Femur (tissue), 1 donor: Measurements from ENCODE around the gene KCNH2.

Experiments
- DNase-seq: peaks from one replicate; pipeline ENCODE4 v3.0.0-alpha.2; 2017

The KCNH2 gene

DNA sequence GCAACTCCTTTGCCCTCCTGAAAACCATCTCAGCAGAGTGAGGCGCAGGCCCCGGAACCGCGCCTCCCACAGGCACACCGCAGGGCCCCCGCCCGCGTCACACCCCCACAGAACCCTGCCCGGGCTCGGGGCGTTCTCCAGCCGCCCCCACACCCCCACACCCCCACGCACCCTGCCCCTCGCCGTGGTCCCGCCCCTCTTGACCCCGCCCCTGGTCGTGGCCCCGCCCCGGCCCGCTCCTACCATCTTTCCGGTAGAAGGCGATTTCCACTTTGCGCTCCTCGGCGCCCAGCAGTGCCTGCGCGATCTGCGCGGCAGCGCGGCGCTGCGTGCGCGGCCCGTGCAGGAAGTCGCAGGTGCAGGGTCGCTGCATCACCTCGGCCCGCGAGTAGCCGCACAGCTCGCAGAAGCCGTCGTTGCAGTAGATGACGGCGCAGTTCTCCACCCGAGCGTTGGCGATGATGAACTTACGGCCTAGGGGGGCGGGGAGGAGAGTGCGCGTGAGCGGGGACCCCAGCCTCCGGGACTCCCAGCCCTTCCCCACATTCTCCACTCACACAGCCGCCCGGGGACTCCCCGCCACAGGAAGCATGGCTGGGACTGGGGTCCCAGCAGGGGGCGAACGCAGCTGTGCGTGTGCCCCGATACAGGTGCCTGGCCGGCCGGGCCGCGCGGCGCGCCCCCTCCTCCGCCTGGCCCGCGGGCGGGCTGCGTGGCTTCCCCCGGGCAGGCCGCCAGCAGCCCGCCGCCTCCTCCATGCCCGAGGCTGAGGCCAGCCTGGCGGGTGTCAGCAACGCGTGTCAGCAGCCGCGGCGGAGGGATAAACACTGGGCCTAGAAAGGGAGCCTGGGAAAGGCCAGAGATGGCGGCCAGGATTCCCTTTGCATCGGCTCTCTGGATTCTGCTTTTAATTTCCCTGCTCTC lies 3.4 kb downstream of the KCNH2 start:
- no peak for DNase-seq

DNA sequence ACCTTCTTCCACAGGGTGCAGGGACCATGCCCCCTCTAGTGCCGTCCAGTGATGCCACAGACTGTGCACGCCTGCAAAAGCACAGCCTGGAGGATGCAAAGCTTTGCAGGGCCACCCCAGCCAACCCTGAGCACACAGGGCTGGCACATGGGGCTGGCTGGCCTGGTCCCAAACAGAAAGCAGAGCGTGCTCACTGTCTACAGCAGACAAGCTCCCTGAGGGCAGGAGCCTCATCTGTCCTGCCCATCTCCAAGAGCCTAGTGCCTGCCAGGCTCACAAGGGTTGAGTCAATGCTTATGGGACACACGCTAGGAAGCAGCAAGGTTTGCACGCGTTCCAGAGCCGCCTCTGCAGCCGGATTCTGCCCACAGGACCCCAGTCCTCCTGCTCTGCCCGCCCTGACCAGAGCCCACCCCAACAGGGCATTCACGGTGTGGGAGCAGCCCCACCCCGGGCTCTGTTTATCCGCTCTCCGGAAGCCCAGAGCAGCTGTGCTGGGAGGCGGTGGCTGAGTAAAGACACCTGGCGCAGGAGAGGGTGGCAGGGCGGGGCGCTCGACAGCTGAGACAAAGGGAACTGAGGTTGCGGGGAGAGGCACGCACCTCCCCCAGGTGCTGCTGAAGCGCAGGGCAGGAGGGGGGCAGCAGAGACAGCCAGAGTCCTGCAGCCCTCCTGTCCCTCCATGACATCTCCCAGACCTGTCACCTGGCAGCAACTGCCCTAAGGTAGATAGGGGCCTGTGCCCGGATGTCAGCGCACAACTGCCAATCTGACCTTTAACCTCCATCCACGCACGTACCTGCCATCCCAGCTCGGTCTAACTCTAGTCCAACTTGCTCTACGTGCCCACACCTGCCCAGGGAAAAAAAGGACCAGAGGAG lies 4.3 kb downstream of the KCNH2 start:
- DNase-seq = no peak

DNA sequence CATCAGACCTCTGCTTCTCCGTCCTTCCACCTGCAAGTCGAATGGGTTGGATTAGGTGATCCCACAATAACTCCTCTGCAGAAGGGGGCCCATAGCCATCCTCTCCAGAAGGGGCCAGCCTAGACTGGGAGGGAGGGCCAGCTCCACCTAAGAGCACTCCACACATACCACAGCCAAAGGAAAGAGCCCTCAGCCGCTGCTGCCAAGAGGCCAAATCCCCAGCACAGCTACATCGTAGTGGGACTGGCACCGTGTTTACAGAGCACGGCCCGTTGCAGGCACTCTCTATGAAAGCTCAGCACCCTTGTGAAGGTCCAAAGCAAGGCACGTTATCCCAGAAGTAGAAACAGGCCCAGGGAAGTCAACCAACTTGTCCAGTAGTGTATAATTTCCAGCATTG lies 5.4 kb downstream of the KCNH2 start:
- DNase-seq = no peak

DNA sequence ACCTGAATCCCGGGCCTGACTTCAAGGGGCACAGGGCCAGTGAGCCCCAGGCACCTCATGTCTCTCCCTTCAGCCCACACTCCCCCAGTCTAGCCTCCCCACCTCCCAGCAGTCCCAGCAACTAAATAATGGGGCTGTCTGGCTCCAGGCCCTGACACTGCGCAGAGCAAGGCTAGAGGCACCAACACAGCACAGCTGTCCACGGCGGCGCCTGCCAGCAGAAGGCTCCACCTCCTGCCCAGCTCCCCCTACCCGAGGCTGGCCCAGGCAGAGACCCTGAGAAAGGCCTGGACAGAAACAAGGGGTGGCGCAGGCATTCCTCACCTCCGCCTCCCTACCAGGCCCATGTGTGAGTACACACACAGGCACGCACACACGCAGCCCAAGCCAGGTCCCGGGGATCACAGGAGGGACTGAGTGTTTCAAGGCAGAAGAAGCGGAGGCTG lies 6.1 kb downstream of the KCNH2 start:
- DNase-seq = peak; percentile 75

DNA sequence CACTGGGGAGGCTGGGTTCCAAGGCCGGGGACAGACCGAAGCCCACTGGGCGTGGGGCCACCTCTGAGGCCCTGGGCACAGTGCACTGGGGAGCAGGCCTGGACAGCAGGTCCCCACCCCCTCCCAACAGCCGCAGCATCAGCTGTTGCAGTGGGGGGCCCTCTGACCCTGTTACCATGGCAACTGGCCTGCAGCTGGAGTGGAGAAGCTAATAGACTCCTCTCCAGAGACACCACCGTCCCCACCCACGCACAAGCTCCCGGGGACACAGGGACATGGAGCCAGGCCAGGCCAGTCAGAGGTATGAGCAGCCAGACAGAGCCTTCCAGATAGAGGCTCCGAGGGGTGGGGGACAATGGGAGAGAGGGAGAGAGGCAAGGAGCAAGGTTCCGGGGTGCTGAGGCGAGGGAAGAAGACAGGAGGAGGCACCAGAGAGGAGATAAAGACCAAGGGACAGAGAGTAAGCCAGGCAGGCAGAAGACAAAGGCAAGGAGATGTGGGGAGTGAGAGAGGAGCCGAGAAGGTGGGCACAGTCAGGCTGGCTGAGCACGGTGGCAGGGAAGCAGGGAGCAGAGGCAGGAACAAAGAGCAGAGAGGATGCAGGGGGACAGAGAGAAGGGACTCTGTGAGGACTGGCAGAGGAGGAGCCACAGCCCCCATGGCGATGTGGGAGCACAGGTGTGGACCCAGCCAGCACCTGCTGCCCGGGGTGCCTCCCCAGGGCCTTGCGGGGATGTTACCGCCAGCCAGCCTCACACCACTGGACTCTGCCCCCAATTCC lies 6.7 kb downstream of the KCNH2 start:
- DNase-seq = peak; percentile 74

DNA sequence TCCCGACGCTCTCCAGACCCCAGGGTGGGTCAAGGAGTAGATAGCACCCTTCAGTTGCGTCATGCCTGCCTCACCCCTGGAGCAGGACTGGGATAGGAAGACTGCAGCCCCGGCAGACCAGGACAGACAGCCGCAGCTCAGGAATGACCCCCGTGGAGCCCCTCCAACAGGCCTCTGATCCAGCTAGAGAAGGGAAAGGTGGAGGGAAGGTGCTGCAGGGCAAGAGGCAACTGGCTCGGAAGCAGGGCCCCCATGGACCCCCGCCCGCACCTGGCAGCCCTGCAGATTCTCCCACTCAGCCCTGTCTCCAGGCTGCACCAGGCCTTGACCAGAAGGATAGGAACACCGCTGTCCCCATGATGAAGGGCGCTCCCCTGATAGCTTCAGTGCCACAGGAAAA lies 7.7 kb downstream of the KCNH2 start:
- no peak for DNase-seq

DNA sequence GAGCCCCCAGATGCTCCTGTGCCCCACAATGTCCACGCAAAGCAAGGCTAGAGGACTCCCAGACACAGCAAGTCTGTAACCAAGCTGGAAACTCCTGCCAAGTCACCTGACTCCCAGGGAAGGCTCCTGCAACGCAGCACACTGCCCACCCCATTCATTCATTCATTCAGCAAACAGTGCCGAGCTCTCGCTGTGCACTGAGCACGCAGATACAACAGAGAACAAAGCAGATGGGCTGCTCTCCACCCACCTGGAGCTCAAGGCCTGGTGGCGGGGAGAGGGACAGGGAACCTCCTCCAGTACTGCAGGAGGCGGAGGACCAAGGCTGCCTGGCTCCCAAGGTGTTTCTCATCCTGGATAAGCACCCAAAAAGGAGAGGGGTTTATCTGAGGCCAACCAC lies 8.6 kb downstream of the KCNH2 start:
- DNase-seq = no peak

DNA sequence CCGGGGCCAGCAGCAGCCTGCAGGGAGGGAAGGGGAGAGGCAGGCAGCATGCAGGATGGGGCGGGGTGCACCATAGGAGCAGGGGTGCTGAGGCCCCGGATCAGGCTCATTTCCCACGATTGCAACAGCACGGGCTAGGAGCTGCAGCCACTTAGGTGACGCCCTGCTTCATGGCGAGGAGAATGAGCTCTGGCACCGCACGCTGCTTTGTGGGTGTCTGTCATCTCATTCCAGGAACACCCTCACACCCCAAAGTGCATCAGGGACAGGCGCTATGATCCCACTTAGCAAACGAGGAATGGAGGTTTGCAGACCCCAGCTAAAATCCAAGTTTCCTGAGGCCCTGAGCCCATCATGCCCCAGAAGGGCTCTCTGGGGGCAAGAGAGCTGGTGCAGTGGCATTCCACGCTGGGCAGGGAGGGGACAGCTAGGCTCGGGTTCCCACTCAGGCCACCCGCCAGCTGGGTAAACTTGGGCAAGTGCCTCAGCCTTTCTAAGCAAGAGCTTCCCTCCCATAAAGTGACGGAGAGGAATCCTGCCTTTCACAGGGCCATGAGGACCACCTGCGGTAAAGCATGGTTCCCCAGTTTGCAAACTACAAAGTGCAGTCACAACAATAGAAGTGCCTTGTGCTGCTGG lies 9.3 kb downstream of the KCNH2 start:
- no peak for DNase-seq

DNA sequence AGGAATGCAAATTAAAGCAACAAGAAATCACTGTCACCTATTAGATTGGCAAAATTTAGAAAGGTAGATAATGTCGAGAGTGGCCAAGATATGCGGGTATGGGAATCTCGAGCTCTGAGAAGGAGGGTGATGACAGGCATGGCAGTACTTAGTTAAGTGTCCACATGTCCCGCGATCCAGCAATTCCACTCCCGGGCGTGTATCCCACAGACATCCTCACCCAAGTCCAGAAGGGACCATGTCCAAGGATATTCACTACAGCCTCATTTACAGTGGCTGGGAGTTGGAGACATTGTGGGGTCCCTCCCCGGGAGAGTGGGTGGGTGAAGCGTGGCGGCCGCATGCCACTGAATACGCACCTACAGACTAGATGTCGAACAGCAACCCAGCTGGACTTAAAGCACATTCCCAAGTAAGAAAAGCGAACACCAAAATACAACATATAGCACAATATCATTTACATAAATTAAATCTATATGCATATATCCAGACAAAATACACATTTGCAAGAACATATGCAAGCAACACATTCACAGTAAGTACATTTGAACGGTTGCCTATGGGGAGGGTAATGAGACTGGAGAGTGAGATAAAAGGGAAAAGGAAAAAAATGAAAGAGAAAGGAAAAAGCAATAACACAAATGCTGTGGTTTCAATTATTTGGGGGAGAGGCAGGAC lies 9.9 kb downstream of the KCNH2 start:
- no peak for DNase-seq

DNA sequence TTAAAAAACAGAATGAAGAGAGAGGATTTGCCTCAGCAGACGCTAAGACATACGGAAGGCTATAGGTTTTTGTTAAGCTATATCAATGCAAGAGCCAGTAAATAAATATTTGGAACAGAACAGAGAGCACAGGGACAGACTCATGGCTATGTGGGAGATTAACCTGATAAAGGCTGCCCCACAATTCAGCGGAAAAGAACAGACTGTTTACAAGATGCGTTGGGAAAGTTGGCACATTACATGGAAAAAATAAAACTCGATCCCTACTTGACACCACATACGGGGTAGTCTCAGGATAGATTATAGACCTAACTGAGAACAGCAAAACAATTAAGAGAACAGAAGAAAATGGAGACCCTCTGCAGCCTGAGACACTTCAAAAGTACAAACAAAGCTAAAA lies 10.8 kb downstream of the KCNH2 start:
- no peak for DNase-seq

DNA sequence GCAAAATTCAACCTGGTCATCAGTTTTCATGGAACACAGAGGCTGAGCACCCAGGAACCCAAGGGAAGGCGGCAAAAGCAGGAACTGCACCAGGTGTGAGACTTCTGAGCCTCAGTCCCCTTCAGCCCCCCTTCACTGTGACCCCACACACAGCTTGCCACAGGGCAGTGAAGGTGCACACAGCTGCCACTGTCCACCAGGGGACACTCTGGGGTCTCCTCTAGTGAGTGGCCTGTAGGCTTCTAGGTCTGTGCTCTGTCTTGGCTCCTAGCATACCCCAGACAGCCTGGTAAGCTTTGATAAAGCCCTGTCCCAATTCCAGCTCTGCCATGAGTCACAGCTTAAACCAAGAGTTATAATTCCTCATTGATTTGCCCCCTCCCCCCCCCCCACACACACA lies 12.1 kb downstream of the KCNH2 start:
- DNase-seq = no peak

DNA sequence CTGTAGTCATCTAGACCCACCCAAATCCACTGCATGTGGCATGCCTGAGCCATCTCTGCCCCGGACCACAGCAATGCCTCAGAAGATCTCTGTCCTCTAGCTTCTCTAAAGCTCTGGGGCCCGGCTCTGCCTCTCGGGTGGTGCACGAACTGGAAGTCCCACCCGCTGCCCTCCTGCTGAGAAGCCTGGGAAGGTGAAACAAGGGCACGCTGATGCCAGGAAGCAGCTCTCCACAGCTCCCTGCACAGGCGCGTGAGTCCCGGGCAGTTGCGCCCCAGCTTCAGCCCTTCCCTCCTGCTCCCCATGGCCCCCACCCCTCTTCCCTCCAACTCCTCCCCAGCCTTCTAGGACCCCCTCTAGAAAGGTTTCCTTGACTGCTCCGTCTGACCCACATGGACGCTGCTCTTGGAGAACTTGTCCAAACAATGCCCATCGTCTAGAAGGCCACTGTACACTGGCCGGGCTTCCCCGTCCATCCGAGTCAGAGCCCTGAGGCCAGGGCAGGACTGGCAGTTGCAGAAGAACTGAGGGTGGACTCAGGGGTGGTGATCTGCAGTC lies 12.8 kb downstream of the KCNH2 start:
- DNase-seq = no peak

DNA sequence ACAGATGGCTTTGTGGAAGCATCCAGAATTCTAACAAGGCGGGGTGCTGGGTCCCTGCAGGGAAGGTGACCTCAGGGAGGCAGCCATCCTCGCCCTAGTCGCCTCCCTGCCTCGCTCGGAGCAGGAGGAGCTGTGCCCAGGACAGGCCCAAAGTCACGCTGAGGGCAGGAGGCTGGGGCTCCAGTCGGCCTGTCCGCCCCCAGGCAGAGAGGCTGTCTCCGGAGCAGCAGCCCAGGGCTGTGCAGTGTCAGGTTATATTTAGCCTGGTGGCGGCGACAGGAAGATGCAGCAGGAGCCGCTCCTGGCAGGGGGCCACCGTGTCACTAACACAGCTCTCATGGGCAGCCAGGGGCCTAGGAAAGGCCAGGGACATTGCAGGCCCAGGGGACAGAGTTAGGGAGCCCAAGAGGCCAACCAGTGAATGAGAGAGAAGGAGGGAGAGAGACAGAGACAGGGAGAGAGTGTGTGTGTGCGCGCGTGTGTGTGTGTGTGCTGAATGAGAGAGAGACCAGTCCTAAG lies 13.5 kb downstream of the KCNH2 start:
- DNase-seq = no peak

DNA sequence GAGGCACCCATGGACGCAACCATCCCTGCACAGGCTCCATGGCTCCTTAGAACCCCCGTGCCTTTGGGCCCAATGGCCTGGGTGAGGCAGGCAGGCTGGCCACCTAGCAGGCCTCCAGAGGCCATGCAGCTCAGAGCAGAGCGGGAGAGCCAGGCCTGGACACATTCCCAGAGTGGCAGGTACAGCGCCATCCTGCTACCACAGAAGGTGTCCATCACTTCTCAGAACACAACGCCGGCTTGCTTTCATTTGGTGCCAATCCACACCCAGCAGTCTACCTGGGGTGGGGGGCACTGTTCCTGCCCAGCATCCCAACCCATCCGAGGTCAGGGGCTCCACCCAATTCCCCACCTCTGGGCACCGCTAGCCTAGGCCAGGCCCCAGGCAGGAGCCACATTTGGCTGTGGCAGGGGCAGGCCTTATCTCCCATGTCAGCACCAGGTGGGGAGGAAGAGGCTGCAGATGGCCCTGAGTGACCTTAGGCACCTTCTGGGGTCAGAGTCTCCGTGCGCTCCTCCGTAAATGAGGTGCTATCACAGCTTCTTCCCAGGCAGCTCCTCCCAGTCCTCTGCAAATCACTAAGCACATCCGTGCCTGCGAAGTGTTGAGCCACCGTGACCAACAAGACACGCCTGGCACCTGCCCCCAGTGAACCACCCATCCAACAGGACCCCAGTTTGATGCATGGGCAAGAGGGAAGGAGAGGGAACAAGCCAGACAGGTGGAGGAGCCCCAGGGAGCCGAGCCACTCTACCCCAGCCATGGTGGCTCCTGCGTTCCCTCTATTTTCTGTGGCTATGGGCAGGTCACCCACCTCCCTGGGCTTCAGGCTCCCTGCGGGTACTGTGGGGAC lies 14.2 kb downstream of the KCNH2 start:
- no peak for DNase-seq

DNA sequence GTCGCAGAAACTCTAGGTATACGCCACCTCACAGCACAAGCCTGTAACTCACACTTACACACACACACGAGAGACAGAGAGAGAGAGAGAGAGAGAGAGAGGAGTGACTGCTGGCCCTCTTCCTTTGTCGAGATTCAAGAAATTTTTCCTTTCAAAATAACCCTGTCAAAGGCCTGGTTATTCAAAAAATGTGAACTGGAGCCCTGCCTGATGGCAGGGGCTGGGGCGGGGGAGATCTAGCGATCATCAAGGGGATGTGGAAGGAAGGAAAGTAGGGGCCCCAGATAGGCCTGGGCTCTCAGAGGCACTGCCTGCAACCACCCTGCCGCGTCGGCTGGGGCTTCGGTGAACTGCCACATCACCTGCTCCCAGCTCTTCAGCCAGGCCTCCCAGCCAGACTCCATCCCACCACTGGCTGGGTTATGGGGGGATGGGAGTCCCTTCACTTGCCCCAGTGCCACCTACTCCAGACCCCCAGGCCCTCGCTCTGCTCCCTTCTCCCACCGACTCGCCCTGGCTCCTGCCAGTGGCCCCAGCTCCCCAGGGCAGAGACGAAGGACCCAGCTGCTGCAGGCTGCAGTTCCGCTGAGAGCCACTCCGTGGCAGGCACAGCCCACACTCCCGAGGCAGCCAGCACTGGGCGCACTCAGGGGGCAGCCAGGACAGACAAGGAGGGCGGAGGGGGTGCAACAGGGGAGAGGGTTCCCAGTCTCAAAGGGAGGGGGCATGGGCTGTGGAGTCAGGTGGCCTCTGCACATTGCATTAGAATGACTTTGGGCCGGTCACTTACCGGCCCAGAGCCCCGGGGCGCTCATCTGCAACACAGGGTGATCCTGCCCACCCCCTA lies 15.3 kb downstream of the KCNH2 start:
- DNase-seq = peak; percentile 68

DNA sequence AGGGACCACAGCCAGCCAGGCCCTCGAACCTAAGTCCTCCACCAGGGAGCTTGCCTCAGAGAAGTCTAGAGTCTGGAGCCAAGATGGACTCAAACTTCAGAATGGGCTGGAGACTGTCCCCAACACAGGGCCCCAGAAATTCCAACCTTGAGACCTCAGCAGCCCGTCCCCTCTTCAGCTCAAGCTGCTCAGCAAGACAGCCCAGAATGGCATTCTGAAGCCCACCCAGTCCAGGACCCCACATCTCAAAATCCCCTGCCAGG lies 15.9 kb downstream of the KCNH2 start:
- DNase-seq = no peak

DNA sequence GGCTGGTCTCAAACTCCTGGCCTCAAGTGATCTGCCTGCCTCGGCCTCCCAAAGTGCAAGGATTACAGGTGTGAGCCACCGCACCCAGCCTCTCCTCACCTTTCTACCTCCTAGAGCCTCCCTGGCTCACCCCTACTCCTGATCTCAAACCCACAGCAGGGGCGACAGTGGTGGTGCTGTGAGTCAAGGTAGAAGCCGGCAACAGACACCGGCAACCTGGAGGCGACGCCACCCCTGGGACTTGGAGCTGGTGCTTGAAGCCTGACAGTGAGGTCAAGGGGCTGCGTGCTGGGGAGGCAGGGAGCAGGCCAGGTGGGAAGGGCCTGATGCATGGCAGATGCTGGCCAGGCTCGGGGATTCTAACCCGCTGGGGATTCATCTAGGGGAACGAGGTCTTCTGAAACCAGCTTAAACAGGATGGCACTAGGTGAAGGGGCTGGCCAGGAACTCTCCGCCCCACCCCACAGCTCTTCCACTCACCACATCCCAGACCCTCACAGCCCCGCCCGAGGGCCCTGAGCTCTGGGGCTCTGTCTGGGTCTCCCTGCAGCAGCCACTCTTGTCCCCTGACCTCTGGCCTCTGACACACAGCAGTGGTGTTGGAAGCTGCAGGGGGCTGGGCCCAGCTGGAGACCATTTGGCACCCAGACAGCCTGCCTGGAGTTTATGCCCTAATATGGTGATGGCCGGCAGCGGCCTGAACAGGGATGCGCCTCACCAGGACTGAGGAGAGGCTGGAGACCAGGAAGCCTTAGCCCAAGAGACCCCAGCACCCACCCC lies 16.4 kb downstream of the KCNH2 start:
- DNase-seq = no peak
